HTERT RPE-1 (cell line): ENCODE measurements around the gene PLA2G3.
"Not testable (repeated sequence)": the region's sequence is repeated elsewhere in the genome, so short reads cannot be mapped to it uniquely, and the experiment has no call there.

ENCODE experiments used
- in situ Hi-C: fragments of 300-500 bp; cut with MboI; formaldehyde crosslinking; loops from 4 replicates; pipeline ENCODE4 v1.14.3; 2020; ENCODE audit warnings: low sequenced_read_pairs

The PLA2G3 gene

DNA sequence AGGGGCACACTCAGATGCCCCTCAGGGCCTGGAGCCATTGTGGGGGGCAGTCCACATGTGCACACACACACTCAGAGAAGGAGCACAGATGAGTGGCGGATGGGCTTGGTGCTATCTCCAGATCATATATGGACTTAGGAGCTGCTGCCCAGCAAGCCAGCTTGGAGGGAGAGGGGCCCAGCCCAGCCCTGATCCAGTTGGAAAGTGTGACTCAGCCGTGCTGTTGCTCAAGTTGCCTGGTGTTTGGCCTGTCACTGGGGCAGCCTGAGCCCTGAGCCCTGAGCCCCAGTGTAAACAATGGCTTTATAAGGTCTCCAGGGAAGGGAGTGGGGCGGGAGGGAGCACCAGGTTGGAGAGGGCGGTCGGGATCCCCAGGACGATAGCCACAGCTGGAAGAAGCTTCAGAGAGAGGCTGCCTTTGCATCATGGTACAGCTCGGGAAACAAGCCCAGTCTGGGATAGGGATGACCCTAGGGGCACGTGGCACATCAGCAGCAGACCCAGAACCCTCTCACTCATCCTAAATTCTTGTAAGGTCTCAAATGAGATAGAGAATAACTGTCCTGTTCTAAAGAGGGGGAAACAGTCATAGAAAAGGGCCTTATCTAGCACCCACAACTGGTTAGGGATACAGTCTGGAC is 37.7 kb downstream of the PLA2G3 start:
- in situ Hi-C loops, result no loop called here

DNA sequence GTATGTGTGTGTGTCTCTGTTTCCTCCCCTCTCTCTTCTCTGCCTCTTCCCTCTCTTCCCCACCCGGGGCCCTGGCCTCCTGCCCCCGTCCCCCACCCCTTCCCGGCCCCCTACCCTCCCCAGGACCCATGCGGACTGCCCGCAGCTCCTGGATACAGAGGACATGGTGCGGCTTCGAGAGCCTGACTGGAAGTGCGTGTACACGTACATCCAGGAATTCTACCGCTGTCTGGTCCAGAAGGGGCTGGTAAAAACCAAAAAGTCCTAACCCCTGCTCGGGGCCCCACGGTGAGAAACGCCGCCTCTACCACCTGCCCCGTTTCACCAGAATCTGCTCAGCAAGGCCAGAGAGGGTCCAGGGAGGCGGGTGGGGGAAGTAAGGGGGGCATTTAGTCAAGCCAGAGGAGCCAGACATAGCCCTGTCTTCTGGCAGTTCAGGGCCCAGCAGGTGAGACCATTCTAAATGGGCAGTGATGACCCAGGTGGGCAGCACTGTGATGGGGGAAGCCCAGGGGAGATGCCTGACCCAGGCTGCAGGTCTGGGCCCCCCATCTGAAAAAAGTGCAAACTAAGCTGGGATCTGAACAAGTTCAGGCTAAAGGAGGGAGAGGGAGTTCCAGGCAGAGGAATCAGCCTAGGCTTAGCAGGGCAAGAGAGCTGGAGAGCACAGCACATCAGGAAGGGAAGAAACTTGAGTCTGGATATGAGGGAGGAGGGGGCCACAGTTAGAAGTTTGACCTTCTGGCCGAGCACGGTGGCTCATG is 39.4 kb downstream of the PLA2G3 start:
- in situ Hi-C loops, result no loop called here

DNA sequence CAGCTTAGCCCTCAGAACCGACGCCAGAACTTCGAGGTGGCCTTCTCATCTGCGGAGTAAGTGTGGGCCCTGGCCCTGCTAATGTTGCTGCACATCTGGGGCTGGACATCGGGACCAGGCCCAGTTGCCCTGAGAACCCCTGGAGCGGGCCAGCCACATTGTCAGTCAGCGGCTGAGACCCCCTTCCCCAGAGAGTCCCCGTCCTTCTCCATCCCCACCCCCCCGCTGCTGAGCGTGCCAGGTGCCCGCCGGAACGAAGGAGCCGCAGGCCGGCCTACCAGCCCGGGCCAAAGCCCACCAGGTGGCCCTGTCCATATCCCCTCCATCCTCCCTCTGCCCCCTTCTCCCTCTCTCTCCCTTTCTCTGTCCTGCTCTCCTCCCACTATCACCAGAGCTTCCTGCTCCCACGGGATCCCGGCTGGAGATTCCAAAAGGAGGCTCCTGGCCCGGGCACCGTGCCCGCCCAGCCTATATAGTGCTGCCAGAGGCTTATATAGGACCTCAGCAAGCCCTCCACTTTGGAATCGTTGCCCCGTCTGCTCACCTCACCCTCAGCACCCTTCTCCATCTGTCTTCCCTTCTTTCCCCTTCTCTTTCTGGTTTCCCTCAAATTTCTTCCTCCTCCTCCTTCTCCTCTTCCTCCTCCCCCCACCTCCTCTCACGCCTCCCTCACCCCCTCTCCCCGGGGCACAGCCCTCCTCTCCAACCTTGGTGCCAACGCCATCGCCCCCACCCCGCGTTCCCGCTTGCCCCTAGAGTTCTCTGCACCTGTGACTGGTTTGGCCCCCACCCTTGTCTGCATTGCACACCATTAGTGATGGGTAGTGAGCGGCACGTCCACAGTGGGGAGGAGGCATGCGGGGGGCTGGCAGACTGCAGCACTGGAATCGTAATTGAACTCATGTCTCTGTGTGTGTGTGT is 40.2 kb downstream of the PLA2G3 start:
- in situ Hi-C loops, result no loop called here

DNA sequence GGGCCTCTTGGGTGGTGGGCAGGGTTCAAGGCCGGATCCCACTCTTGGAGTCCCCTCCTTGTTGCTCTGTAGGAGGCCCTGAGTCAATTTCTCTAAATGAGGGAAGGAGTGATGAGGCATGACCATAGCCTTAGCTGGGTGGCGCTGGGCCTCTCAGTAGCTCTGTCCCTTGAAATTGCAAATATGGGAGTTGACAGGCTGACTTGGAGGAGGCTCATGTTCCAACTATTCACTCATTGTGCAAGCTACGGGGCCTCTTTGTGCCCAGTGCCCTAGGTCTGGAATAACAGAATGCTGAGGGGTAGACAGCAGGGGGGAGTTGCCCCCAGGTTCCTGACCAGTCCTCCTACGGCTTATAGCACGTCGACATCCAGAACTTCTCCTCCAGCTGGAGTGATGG is 40.9 kb downstream of the PLA2G3 start:
- in situ Hi-C loops, result no loop called here

DNA sequence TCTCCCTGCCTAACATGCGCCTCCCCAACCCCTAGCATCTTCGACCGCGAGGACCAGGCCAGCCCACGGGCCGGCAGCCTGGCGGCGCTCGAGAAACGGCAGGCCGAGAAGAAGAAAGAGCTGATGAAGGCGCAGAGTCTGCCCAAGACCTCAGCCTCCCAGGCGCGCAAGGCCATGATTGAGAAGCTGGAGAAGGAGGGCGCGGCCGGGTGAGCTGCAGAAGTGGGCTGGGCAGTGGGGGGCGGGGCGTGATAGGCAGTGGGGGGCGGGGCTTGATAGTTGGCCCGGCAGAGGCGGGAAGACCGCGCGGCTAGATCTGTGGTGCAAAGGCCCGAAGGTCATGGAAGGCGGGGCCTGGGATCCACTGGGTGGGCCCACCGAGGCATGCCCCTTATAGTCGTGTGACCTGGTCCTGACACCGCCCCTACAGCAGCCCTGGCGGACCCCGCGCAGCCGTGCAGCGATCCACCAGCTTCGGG is 41.6 kb downstream of the PLA2G3 start:
- in situ Hi-C loops, result no loop called here

DNA sequence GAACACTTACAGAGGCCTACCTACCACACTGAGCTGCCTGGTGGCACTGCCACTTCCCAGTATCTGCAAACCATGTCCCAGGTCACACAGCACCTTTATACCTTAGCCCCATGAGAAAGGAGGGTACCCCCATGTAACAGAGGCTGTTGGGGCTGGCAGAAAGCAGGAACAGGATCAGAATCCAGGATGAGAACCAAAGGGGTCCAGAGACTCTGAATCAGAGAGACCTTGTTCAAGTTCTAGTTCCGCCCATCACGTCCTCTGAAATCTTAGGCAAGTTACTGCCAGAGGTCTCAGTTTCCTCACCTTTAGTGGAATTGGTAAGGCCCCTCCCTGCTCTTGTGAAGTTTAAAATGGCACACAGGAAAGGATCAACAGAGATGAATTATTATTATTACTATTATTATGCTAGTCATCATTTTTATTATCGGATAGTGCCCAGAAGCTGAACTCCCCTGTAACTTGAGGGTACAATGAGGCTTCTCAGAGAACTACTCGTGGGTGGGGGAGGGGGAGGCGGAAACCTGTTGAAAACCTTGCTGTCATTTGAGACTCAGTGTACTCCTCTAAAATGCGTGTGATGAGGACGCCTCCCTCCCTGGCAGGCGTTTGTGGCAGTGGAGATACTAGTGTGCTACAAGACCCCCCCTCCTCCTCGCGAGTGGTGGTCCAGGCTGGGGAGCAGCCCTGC is 42.2 kb downstream of the PLA2G3 start:
- in situ Hi-C loops, result no loop called here

DNA sequence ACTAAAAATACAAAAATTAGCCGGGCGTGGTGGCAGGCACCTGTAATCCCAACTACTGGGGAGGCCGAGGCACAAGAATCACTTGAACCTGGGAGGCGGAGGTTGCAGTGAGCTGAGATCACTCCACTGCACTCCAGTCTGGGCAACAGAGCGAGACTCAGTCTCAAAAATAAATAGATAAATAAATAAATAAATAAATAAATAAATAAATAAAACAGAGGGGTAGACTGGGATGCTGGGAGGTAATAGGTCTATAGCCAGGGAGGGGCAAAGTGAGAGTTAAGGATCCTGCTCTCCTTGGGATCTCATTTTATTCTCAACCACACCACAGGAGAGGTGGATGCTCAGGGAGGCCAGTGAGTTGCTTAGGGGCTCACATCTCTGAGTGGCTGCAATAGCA is 42.8 kb downstream of the PLA2G3 start:
- in situ Hi-C loops, result not testable (repeated sequence)

DNA sequence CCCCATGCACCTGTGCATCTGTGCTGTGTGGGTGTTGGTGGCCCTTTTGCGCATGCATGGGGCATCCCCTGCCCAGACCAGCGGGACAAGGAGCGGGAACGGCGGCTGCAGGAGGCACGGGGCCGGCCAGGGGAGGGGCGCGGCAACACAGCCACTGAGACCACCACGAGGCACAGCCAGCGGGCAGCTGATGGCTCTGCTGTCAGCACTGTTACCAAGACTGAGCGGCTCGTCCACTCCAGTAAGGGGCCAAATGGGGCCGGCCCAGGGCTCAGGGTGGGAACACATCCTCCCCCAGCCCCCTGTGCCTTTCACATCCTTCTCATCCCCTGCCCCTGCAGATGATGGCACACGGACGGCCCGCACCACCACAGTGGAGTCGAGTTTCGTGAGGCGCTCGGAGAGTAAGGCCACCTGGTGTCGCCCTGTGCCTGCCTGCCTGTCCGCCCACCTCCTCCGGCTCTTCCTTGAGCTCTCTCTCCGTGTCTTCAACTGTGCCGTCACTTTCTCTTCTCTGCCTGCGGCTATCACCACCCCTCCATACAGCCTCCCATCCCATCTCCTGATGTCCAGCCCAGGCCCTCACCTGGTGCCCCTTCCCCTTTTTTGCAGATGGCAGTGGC is 43.5 kb downstream of the PLA2G3 start:
- in situ Hi-C loops, result no loop called here

DNA sequence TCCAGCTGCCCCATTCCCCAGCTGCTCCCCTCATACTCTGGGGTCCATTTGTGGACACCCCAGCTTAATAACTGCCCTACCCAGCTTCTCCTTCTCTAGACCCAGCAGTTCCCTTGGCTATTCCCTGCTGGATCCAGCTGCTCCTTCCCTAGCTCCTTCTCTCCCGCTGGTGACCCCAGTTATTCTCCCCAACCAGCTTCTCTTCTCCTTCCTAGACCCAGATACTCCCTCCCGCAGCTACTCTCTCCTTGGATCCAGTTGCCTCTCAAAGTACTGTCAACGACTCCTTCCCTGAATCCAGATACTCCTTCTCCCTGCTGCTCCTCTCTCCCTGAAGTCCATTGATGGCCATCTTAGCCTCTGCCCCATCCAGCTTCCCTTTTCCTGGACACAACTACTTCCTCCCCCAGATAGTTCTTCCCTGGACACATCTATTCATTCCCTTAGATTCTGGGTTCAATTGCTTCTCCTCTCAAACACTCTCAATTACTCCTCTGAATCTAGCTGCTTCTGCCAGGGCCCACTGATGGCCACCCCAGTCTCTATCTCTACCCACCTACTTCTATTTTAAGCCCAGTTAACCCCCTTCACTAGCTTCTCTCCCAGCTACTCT is 44.6 kb downstream of the PLA2G3 start:
- in situ Hi-C loops, result no loop called here

DNA sequence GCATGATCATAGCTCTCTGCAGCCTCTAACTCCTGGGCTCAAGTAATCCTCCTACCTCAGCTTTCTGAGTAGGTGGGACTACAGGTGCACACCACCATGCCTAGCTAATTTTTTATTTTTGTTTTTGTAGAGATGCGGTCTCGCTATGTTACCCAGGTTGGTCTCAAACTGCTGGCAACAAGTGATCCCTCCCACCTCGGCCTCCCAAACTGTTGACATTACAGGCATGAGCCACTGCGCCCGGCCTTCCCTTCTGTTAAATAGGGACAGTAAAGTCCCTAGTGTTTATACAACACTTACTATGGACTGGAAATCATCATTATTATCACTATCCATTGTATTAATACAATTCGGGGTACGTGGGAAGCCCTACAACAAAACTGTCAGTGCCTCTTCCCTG is 45.6 kb downstream of the PLA2G3 start:
- in situ Hi-C loops, result no loop called here

DNA sequence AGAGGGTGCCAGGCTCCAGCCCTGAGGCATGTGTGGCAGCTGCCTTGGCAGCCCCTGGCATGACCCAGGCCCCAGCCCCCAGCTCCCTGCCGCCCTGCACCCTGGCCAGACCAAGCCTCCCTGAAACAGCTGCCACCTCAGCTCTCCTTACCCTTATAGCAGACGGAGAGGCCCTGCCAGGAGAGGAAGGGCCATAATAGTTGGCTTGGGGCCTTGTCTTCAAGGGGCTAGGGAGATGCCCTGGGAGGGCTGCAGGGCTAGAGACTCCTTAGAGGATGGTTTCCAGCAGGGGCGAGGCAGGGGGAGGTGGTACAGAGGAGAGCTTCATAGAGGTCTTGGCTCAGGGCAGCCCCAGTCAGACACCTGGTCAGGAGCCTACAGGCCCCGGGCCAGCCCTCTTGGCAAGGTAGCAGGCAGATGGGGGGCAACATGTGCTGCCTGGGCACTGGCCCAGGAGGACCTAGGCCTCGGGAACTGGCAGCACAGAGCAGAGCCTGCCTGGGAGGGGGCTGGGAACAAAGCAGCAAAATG is 46.2 kb downstream of the PLA2G3 start:
- in situ Hi-C loops, result no loop called here

DNA sequence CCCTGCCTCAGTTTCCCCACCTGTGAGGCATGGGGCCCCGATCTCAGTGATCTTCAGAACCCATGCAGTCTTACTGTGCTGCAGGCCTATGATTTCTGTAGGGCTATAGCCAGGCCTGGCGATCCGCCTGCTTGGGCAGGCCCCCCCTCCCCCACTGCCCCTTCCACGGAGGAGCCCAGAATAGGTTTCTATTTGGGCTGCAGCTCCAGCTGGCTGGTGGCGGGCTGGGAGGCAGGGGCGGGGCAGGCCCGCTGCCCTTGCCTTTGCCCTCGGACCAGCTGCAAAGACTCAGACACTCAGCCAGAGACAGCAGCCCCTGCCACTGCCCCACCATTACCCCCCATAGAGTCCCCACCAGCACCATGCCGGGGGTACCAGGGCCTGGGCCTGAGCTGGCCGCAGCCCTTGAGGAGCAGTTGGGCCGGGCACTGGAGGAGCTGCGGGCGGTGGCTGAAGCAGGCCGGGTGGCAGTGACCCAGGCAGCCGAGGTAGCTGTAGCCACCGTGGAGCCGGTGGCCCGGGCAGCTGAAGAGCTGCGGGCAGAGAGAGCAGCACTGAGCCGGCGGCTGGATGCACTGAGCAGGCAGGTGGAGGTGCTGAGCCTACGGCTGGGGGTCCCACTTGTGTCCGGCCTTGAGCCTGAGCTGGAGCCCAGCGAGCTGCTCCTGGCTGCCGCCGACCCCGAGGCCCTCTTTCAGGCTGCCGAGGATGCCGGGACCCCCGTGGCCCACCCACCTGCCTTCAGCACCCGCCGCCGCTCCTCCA is 47.0 kb downstream of the PLA2G3 start:
- in situ Hi-C loops, result no loop called here

DNA sequence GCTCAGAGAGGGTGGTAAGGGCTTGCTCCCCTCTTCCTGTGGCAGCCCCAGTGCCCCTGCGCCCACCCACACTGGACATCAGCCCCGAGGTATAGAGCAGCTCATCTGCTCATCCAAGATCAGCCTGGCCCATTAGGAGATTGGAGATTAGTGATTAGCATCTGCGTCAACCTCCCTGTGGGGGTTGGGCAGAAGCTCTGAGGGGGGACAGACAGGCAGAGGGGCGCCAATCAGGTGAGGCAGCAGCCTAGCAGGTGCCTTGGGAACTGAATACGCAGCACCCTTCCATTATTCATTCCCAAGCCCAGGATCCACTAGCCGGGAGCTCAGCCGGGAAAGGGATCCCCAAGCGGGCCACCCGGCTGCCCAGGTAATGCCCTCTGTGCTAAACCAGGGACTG is 48.1 kb downstream of the PLA2G3 start:
- in situ Hi-C loops, result no loop called here

DNA sequence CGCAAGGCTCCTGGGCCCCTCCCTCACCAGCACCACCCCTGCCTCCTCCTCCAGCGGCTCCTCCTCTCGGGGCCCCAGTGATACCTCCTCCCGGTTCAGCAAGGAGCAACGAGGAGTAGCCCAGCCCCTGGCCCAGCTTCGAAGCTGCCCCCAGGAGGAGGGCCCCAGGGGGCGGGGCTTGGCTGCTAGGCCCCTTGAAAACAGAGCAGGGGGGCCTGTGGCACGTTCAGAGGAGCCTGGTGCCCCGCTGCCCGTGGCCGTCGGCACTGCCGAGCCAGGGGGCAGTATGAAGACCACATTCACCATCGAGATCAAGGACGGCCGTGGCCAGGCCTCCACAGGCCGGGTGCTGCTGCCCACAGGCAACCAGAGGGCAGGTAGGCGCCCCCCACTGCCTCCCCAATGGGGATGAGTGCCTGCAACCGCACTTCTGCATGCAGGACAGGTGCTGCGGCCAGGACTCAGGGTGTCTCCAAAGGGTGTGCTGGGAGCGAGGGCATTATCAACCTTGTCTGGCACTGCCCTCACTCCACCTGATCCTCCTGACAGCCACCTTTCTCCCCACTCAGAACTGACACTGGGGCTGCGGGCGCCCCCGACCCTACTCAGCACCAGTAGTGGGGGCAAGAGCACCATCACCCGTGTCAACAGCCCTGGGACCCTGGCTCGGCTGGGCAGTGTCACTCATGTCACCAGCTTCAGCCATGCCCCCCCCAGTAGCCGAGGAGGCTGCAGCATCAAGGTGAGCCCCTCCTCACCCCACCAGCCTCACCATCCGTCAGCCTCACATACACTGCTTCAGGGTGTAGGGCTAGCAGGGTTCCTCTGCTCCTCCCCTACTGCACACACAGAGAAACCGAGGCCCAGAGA is 49.0 kb downstream of the PLA2G3 start:
- in situ Hi-C loops, result no loop called here

DNA sequence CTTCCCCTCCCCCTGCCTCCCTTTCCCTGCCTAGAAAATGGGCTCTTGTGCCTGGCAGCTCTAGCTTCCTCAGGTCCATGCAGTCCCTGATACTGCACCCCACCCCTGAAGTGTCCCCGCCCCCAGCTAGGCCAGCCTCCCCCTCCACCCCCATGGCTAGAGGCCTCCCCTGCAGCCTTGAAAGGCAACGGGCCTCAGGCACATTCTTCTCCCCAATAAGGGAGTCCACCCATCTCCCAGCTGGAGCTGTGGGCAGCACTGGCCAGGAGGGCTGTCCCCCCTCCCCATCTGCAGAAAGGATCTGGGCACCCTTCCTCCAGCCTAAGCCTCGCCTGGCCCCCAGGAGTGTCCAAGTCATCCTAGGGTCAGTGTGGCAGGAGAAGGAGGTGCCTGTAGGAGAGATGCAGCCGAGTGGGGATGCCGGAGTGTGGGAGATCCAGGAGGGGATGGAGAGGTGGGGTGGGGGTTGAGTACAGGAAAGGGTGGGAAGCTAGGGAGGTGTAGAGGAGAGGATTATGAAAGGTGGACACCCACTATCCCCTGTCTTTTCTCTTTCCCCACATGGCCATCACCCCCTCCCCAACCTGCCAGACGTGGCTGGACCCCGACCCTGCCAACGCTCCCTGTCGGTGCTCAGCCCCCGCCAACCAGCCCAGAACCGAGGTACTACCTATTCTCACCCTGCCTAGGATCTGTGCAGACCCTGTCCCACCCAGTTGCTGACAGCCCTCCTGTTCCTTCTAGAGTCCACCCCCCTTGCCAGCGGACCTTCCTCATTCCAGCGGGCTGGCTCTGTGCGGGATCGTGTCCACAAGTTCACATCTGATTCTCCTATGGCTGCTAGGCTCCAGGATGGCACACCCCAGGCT is 49.9 kb downstream of the PLA2G3 start:
- in situ Hi-C loops, result no loop called here

DNA sequence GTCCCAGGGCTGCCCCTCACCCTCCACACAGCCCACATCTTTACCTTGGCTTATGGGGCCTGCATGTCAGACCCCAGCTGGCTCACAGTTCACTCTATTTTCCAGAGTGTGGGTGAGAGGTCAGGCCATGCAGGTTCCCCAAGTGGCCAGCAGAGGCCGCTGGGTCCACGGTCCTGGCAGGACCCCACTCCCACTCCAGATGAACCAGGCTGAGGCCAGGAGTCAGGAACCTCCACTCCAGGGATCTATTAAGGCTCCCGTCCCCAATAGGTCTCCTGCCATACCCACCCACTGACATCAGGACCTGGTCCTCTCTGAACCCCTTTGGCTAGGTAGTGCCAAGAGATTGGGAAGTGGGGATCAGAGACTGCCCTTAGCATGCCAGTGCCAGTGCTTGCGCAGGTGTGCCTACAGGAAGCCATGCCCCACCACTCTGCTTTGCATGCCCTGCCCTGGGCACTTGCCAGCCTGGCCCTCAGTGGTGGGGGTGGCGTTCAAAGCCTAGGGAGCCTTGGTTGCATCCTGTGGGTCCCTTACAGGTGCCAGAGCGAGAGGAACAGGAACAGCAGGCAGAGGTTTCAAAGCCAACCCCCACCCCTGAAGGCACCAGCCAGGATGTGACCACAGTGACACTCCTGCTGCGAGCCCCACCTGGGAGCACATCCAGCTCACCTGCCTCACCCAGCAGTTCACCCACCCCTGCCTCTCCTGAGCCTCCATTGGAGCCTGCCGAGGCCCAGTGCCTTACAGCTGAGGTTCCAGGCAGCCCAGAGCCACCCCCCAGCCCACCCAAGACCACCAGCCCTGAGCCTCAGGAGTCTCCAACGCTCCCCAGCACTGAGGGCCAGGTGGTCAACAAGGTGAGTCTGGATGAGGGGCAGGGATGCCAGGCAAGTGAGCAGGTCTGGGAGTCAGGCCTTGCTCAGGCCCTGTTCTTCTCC is 50.9 kb downstream of the PLA2G3 start:
- in situ Hi-C loops, result no loop called here
